Stomach (tissue), 4 donors: Measurements from ENCODE around the gene COL21A1.

ENCODE experiments used
- CTCF ChIP-seq, 7 experiments: fragments of 450-650 bp in 4 of 7; fragments of 200-600 bp in 3 of 7; sonication (generic) in 3 of 7; IDR thresholded peaks; one replicate each; pipeline ENCODE4 v1.5.1; 2016 to 2019; ENCODE audit warnings: antibody characterized with exemption in 7 of 7, control low read depth in 2 of 7, mild to moderate bottlenecking in 1 of 7
- EP300 ChIP-seq: sonication (generic); formaldehyde crosslinking; IDR thresholded peaks from one replicate; pipeline ENCODE4 v1.6.1; 2017; ENCODE audit warnings: antibody characterized with exemption
- POLR2A ChIP-seq, 4 donors: fragments of 450-650 bp; IDR thresholded peaks; one replicate each; pipeline ENCODE4 v1.6.1; 2016; ENCODE audit warnings: antibody characterized with exemption in 4 of 4, control low read depth in 2 of 4, mild to moderate bottlenecking in 1 of 4, moderate library complexity in 1 of 4
- POLR2AphosphoS5 ChIP-seq, 3 donors: sonication (generic); formaldehyde crosslinking; IDR thresholded peaks; one replicate each; pipeline ENCODE4 v1.6.1; 2016; ENCODE audit warnings: antibody characterized with exemption in 3 of 3

GRCh38 chr6:56246541-56246880 is 869 bp downstream of the COL21A1 start:
- TF ChIP-seq CTCF (IDR thresholded peaks at IDR 0.05) = no peak
- no peak for TF ChIP-seq POLR2AphosphoS5 (IDR thresholded peaks at IDR 0.05)
- no peak for TF ChIP-seq POLR2A (IDR thresholded peaks at IDR 0.05)
- TF ChIP-seq EP300 = no peak
